WTC11 (cell line): ENCODE data around the gene SEPTIN3. TPM values are rescaled to one million over a fixed set of nuclear protein-coding genes. Genes with fewer than 3 reads are reported as not detected.

ENCODE experiments used
- ATAC-seq: fragments of 200-7000 bp; cut with Tn5 transposase; 2 replicates; pipeline ENCODE4 v1.10.0; 2021; ENCODE audit warnings: mild to moderate bottlenecking, moderate library complexity
- CTCF ChIA-PET: fragments of 300-600 bp; sonication (Branson Sonifier 250); formaldehyde crosslinking; loops from one replicate; lab custom pipeline; 2021; ENCODE audit warnings: antibody characterized with exemption; lab: Charles Lee
- POLR2A ChIA-PET: fragments of 350-600 bp; sonication (Branson Sonifier 250); formaldehyde crosslinking; loops from one replicate; lab custom pipeline; 2021; ENCODE audit warnings: antibody characterized with exemption; lab: Charles Lee
- DNase-seq: peaks from one replicate; pipeline ENCODE4 v3.0.0; 2021; ENCODE audit warnings: low spot score
- H3K27ac Mint-ChIP-seq: 2 replicates; pipeline ENCODE4 v1.8.0; 2021; ENCODE audit warnings: mixed read lengths
- H3K27me3 Mint-ChIP-seq: 2 replicates; pipeline ENCODE4 v1.8.0; 2021; ENCODE audit warnings: low read depth, mild to moderate bottlenecking, moderate library complexity, mixed read lengths
- H3K36me3 Mint-ChIP-seq: 2 replicates; pipeline ENCODE4 v1.8.0; 2021; ENCODE audit warnings: mixed read lengths
- H3K4me1 Mint-ChIP-seq: 2 replicates; pipeline ENCODE4 v1.8.0; 2022; ENCODE audit warnings: mixed read lengths
- H3K4me3 Mint-ChIP-seq: 2 replicates; pipeline ENCODE4 v1.8.0; 2021; ENCODE audit warnings: mild to moderate bottlenecking, moderate library complexity, mixed read lengths
- H3K9me3 Mint-ChIP-seq: 2 replicates; pipeline ENCODE4 v1.8.0; 2021; ENCODE audit warnings: mixed read lengths
- AFF4 ChIP-seq: sonication (generic); formaldehyde crosslinking; IDR thresholded peaks from 2 replicates; pipeline ENCODE4 v1.8.1; 2023; ENCODE audit warnings: mild to moderate bottlenecking, missing genetic modification reagents, borderline replicate concordance
- AR ChIP-seq: fragments of 250-450 bp; sonication (Bioruptor Pico); IDR thresholded peaks from 2 replicates; pipeline ENCODE4 v1.9.0; 2021; ENCODE audit warnings: mild to moderate bottlenecking
- ATF2 ChIP-seq: sonication (generic); formaldehyde crosslinking; IDR thresholded peaks from 2 replicates; pipeline ENCODE4 v1.8.1; 2022; ENCODE audit warnings: low read depth, missing genetic modification reagents, borderline replicate concordance
- ATF3 ChIP-seq: sonication (generic); formaldehyde crosslinking; conservative IDR thresholded peaks from 2 replicates; pipeline ENCODE4 v1.8.1; 2022; ENCODE audit warnings: mild to moderate bottlenecking, missing genetic modification reagents
- CDX4 ChIP-seq: fragments of 250-450 bp; sonication (Bioruptor Pico); IDR thresholded peaks from 2 replicates; pipeline ENCODE4 v1.9.0; 2021; ENCODE audit warnings: moderate library complexity, mild to moderate bottlenecking, inconsistent platforms, borderline replicate concordance
- CTCF ChIP-seq: fragments of 200-600 bp; IDR thresholded peaks from 2 replicates; pipeline ENCODE4 v1.8.0; 2022; ENCODE audit warnings: antibody characterized with exemption
- FOXP1 ChIP-seq: sonication (generic); formaldehyde crosslinking; IDR thresholded peaks from 2 replicates; pipeline ENCODE4 v1.8.0; 2022; ENCODE audit warnings: missing genetic modification reagents, mild to moderate bottlenecking, moderate library complexity, borderline replicate concordance
- IRF1 ChIP-seq: sonication (generic); formaldehyde crosslinking; IDR thresholded peaks from 2 replicates; pipeline ENCODE4 v1.8.0; 2023; ENCODE audit warnings: missing genetic modification reagents
- NR2C2 ChIP-seq: sonication (generic); formaldehyde crosslinking; IDR thresholded peaks from 2 replicates; pipeline ENCODE4 v1.8.0; 2022; ENCODE audit warnings: mild to moderate bottlenecking, missing genetic modification reagents
- SOX15 ChIP-seq: fragments of 250-450 bp; sonication (Bioruptor Pico); IDR thresholded peaks from 2 replicates; pipeline ENCODE4 v1.9.0; 2021; ENCODE audit warnings: mild to moderate bottlenecking
- TCF7 ChIP-seq: sonication (generic); formaldehyde crosslinking; IDR thresholded peaks from 2 replicates; pipeline ENCODE4 v1.8.0; 2022; ENCODE audit warnings: mild to moderate bottlenecking, low read depth, missing genetic modification reagents, moderate library complexity
- TEAD1 ChIP-seq: sonication (generic); formaldehyde crosslinking; IDR thresholded peaks from 2 replicates; pipeline ENCODE4 v1.8.0; 2022; ENCODE audit warnings: mild to moderate bottlenecking, missing genetic modification reagents
- USF1 ChIP-seq: sonication (generic); formaldehyde crosslinking; IDR thresholded peaks from 2 replicates; pipeline ENCODE4 v1.8.0; 2022; ENCODE audit warnings: mild to moderate bottlenecking, missing genetic modification reagents
- USF2 ChIP-seq: sonication (generic); formaldehyde crosslinking; IDR thresholded peaks from 2 replicates; pipeline ENCODE4 v1.8.1; 2023; ENCODE audit warnings: mild to moderate bottlenecking, missing genetic modification reagents, moderate library complexity
- ZNF281 ChIP-seq: sonication (generic); formaldehyde crosslinking; IDR thresholded peaks from 2 replicates; pipeline ENCODE4 v1.8.0; 2023; ENCODE audit warnings: mild to moderate bottlenecking, missing genetic modification reagents
- ZNF317 ChIP-seq: sonication (generic); formaldehyde crosslinking; IDR thresholded peaks from 2 replicates; pipeline ENCODE4 v1.8.1; 2023; ENCODE audit warnings: low read depth, mild to moderate bottlenecking, moderate library complexity, missing genetic modification reagents, borderline replicate concordance
- total RNA-seq: library from RNA; stranded (reverse); gene quantifications from 3 replicates; pipeline ENCODE4 v1.2.3, GENCODE V29; 2021

The SEPTIN3 gene
- total RNA-seq, 1 experiment from 2014 or later: 19.5 TPM

GRCh38 chr22:42001706-42002105 is 32.5 kb downstream of the SEPTIN3 start (continued):
- TF ChIP-seq CDX4 (no peak), CTCF (no peak), TCF7 (CRISPR knock-in tag) (no peak), AFF4 (no peak), NR2C2 (CRISPR knock-in tag) (no peak), SOX15 (no peak), ATF2 (CRISPR knock-in tag) (no peak), IRF1 (no peak), ZNF281 (CRISPR knock-in tag) (no peak), AR (CRISPR knock-in tag) (no peak)
- TF ChIP-seq, all 79 proteins: peak for 0

GRCh38 chr22:42007922-42008321 is 38.7 kb downstream of the SEPTIN3 start:
- Mint-ChIP-seq H3K27ac (no peak overlapping the region), H3K27me3 (peaks cover 53% of the 10 kb centered on the region)
- no peak for TF ChIP-seq ATF3
- no peak for TF ChIP-seq ZNF281 (CRISPR knock-in tag)
- no peak for TF ChIP-seq ZNF317 (CRISPR knock-in tag)
- no peak for TF ChIP-seq SOX15
- no peak for TF ChIP-seq FOXP1 (CRISPR knock-in tag)
- TF ChIP-seq USF1: no peak
- no peak for TF ChIP-seq USF2 (CRISPR knock-in tag)
- no peak for TF ChIP-seq TEAD1 (CRISPR knock-in tag)

More at GRCh38 chr22:42007922-42008321, 38.7 kb downstream of the SEPTIN3 start:
- Mint-ChIP-seq H3K9me3 (peaks cover 28% of the 10 kb centered on the region), H3K4me1 (no peaks in the 10 kb centered on the region), H3K36me3 (peaks cover 9% of the 10 kb centered on the region), H3K4me3 (no peak overlapping the region)
- ATAC-seq: no peak
- ChIA-PET CTCF (no interaction called here), POLR2A (no interaction called here)
- no peak for DNase-seq
